Ishikawa (cell line): ENCODE results near the gene FHL2.

Source experiments
- CEBPB ChIP-seq: IDR thresholded peaks from 2 replicates; pipeline ENCODE4 v1.6.1; 2012
- TAF1 ChIP-seq: IDR thresholded peaks from 2 replicates; pipeline ENCODE4 v1.6.1; 2012; ENCODE audit warnings: low read depth, mild to moderate bottlenecking
- TEAD4 ChIP-seq: IDR thresholded peaks from 2 replicates; pipeline ENCODE4 v1.6.1; 2012

DNA sequence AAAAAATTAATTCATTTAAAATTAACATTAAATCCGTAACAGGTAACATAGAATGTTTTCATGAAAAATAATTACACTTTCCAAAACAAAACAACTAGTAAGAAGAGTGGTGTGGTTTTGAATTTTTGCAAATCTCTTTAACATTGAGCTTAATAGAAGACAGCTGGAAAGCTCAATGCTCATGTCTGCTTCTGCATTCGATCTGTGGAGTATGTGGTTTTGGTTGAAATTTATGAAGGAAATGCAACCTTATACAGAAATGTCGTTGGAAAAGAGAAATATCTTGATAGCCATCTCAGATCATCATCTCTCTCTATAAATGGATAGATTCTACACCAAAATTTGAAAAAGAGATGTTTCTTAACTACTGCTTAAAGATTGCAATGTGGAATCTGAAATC lies 17.3 kb upstream of the FHL2 start:
- TF ChIP-seq TEAD4 (no peak), TAF1 (no peak), CEBPB (no peak)
